IMR-90 (cell line): ENCODE results near the gene DUSP2. TPM values are rescaled to one million over a fixed set of nuclear protein-coding genes. Genes with fewer than 3 reads are reported as not detected.

Experiments used
- ATAC-seq: fragments of 200-7000 bp; cut with Tn5 transposase; 2 replicates; pipeline ENCODE4 v1.9.1; 2020; ENCODE audit warnings: low read depth, mild to moderate bottlenecking, moderate library complexity
- BruUV-seq: library from RNA; stranded (reverse); fragments of 400-500 nt; replicated peaks from 2 replicates; lab custom pipeline; 2021; lab: Mats Ljungman, UMichigan
- CTCF ChIA-PET: fragments of 300-600 bp; formaldehyde crosslinking; extraction: SDS; loops from one replicate; lab custom pipeline; 2021; ENCODE audit warnings: antibody characterized with exemption; lab: Yijun Ruan, JAX
- POLR2A ChIA-PET: fragments of 300-600 bp; sonication (Branson Sonifier 250); formaldehyde crosslinking; loops from one replicate; lab custom pipeline; 2022; ENCODE audit warnings: antibody characterized with exemption; ENCODE audit not compliant: unreplicated experiment; lab: Charles Lee
- DNase-seq: peaks from one replicate; pipeline ENCODE4 v3.0.0; 2013
- H2AFZ ChIP-seq: replicated peaks from 2 replicates; pipeline ENCODE3; 2013; ENCODE audit warnings: low read length, mild to moderate bottlenecking; ENCODE audit not compliant: poor library complexity
- H2AK5ac ChIP-seq: 2 replicates; pipeline ENCODE4 v1.6.1; 2013; ENCODE audit warnings: low read depth, low read length, inconsistent platforms
- H2AK9ac ChIP-seq: replicated peaks from 2 replicates; pipeline ENCODE3; 2013; ENCODE audit warnings: mild to moderate bottlenecking, low read depth, low read length, moderate library complexity; ENCODE audit not compliant: poor library complexity
- H2BK120ac ChIP-seq: 2 replicates; pipeline ENCODE4 v1.6.1; 2013; ENCODE audit warnings: low read depth, low read length, inconsistent platforms
- H2BK15ac ChIP-seq: 3 replicates; pipeline ENCODE4 v1.6.1; 2013; ENCODE audit warnings: low read depth, low read length, inconsistent platforms
- H2BK20ac ChIP-seq: 2 replicates; pipeline ENCODE4 v1.6.1; 2013; ENCODE audit warnings: low read depth, mild to moderate bottlenecking, inconsistent platforms, low read length, moderate library complexity
- H2BK5ac ChIP-seq: 2 replicates; pipeline ENCODE4 v1.6.1; 2013; ENCODE audit warnings: mild to moderate bottlenecking, low read depth, low read length, inconsistent platforms; ENCODE audit not compliant: poor library complexity, severe bottlenecking
- H3K14ac ChIP-seq: replicated peaks from 2 replicates; pipeline ENCODE4 v1.6.1; 2013; ENCODE audit warnings: low read depth, low read length, inconsistent platforms
- H3K18ac ChIP-seq: 2 replicates; pipeline ENCODE4 v1.6.1; 2013; ENCODE audit warnings: low read depth, low read length, control low read depth
- H3K23ac ChIP-seq: 2 replicates; pipeline ENCODE4 v1.6.1; 2013; ENCODE audit warnings: low read depth, low read length, inconsistent platforms
- H3K27ac ChIP-seq: 2 replicates; pipeline ENCODE4 v1.5.1; 2013; ENCODE audit warnings: mild to moderate bottlenecking, control low read depth, low read length; ENCODE audit not compliant: insufficient read depth
- H3K27me3 ChIP-seq: 2 replicates; pipeline ENCODE4 v1.6.1; 2013; ENCODE audit warnings: low read length; ENCODE audit not compliant: control insufficient read depth, insufficient read depth
- H3K36me3 ChIP-seq: 2 replicates; pipeline ENCODE4 v1.6.1; 2013; ENCODE audit warnings: low read length, mixed read lengths; ENCODE audit not compliant: control insufficient read depth, insufficient read depth
- H3K4ac ChIP-seq: 2 replicates; pipeline ENCODE4 v1.6.1; 2013; ENCODE audit warnings: low read depth, low read length, inconsistent platforms
- H3K4me1 ChIP-seq: 2 replicates; pipeline ENCODE4 v1.6.1; 2013; ENCODE audit warnings: low read length, mixed read lengths; ENCODE audit not compliant: control insufficient read depth, insufficient read depth
- H3K4me2 ChIP-seq: 2 replicates; pipeline ENCODE4 v1.6.1; 2013; ENCODE audit warnings: low read depth, mild to moderate bottlenecking, control low read depth, low read length, moderate library complexity
- H3K4me3 ChIP-seq: 2 replicates; pipeline ENCODE4 v1.5.1; 2013; ENCODE audit warnings: low read depth, mild to moderate bottlenecking, control low read depth, low read length, moderate library complexity; ENCODE audit not compliant: insufficient read depth
- H3K56ac ChIP-seq: 2 replicates; pipeline ENCODE4 v1.6.1; 2013; ENCODE audit warnings: low read length, inconsistent platforms; ENCODE audit not compliant: insufficient read depth; ENCODE audit errors: extremely low read depth
- H3K79me1 ChIP-seq, 2 experiments: 2 replicates each; pipeline ENCODE4 v1.6.1; 2013; ENCODE audit warnings: low read length in 2 of 2, inconsistent platforms in 1 of 2, low read depth in 1 of 2
- H3K9ac ChIP-seq: 2 replicates; pipeline ENCODE4 v1.6.1; 2013; ENCODE audit warnings: low read depth, low read length, control low read depth
- H3K9me1 ChIP-seq: 2 replicates; pipeline ENCODE4 v1.6.1; 2013; ENCODE audit warnings: low read length, inconsistent platforms; ENCODE audit not compliant: insufficient read depth
- H3K9me3 ChIP-seq: 2 replicates; pipeline ENCODE4 v1.6.1; 2013; ENCODE audit warnings: low read length; ENCODE audit not compliant: control insufficient read depth, insufficient read depth
- H4K20me1 ChIP-seq: 2 replicates; pipeline ENCODE4 v1.6.1; 2013; ENCODE audit warnings: low read length, inconsistent platforms; ENCODE audit not compliant: insufficient read depth
- H4K5ac ChIP-seq: 2 replicates; pipeline ENCODE4 v1.6.1; 2013; ENCODE audit warnings: mild to moderate bottlenecking, low read depth, low read length, control low read depth
- H4K8ac ChIP-seq, 2 experiments: 2 replicates each; pipeline ENCODE4 v1.6.1; 2013; ENCODE audit warnings: low read depth in 2 of 2, low read length in 2 of 2, control low read depth in 1 of 2, inconsistent platforms in 1 of 2
- H4K91ac ChIP-seq: 2 replicates; pipeline ENCODE4 v1.6.1; 2013; ENCODE audit warnings: low read depth, low read length, inconsistent platforms; ENCODE audit not compliant: insufficient read depth
- MAZ ChIP-seq: IDR thresholded peaks from 2 replicates; pipeline ENCODE4 v1.6.1; 2012; ENCODE audit warnings: low read depth, mild to moderate bottlenecking, low read length, improper control_type of control experiment, moderate library complexity, borderline replicate concordance
- MXI1 ChIP-seq: IDR thresholded peaks from 2 replicates; pipeline ENCODE4 v1.6.1; 2012; ENCODE audit warnings: low read depth, mild to moderate bottlenecking, low read length, moderate library complexity, borderline replicate concordance
- POLR2A ChIP-seq: IDR thresholded peaks from 2 replicates; pipeline ENCODE4 v1.6.1; 2012; ENCODE audit warnings: mild to moderate bottlenecking, low read depth, low read length
- SMC3 ChIP-seq: fragments of 150-350 bp; IDR thresholded peaks from 2 replicates; pipeline ENCODE4 v1.6.1; 2016; ENCODE audit warnings: low read depth, mild to moderate bottlenecking, antibody characterized with exemption, low read length, moderate library complexity
- WGBS, 2 experiments: methylation state at CpG; one replicate each; pipeline versions ENCODE4 v1.1.5 to v1.1.7; 2013; ENCODE audit warnings: missing lambda C conversion rate in 2 of 2; ENCODE audit not compliant: insufficient read length in 1 of 2; ENCODE audit errors: extremely low coverage in 2 of 2; 5-methylcytosine and 5-hydroxymethylcytosine counted together
- dilution Hi-C: fragments of 300-500 bp; cut with HindIII; formaldehyde crosslinking; loops from one replicate; pipeline ENCODE4 v1.14.3; 2018; ENCODE audit warnings: low sequenced_read_pairs; ENCODE audit not compliant: unreplicated experiment
- in situ Hi-C: fragments of 300-500 bp; cut with MboI; formaldehyde crosslinking; loops from 3 replicates; pipeline ENCODE4 v1.14.3; 2019; ENCODE audit warnings: low sequenced_read_pairs, inconsistent platforms, mixed read lengths
- intact Hi-C: fragments of 100-400 bp; cut with micrococcal nuclease; formaldehyde crosslinking; loops from 2 replicates; pipeline ENCODE4 v1.10.0; 2022
- polyA plus RNA-seq, 3 experiments: library from polyadenylated mRNA; depleted of rRNA; stranded (reverse); fragments of >200 nt; gene quantifications; 2 replicates each; pipeline ENCODE4 v1.2.3, GENCODE V29; 2012; ENCODE audit warnings: low replicate concordance in 1 of 3
- total RNA-seq: library from RNA; depleted of rRNA; stranded (reverse); fragments of >200 nt; gene quantifications from 2 replicates; pipeline ENCODE4 v1.2.3, GENCODE V29; 2012

Gene DUSP2
- total and polyA plus RNA-seq, 2 of the 4 experiments (the other 2 are of a cell fraction) = 1.8 to 3.8 TPM

GRCh38 chr2:96146881-96147592, 1.8 kb upstream of the DUSP2 start:
- H3K9me1 ChIP-seq = no peaks in the 10 kb centered on the region
- peaks cover 0 to 4% of the 10 kb centered on the region in 2 experiments; a peak in 1 of 4 replicates for H3K79me1 ChIP-seq
- in situ Hi-C loops (no loop called here), intact Hi-C loops (loop anchor here (5.0 kb wide), 1 partner anchor 60 kb away; the partner anchor contains the start of gene STARD7), dilution Hi-C loops (no loop called here)
- no peaks in the 10 kb centered on the region; the same call in 1 of the 2 replicates for H4K20me1 ChIP-seq
- no peak for ATAC-seq
- H3K9me3 ChIP-seq = no peaks in the 10 kb centered on the region
- peaks cover 5% of the 10 kb centered on the region; the same call in 1 of the 2 replicates for H3K4me1 ChIP-seq
- no peak overlapping the region for H2AK5ac ChIP-seq
- H3K27me3 ChIP-seq = no peaks in the 10 kb centered on the region
- no peak overlapping the region for H3K4ac ChIP-seq
- no peak overlapping the region for H2BK20ac ChIP-seq
- no peak overlapping the region for H3K18ac ChIP-seq
- no peak overlapping the region for H3K4me3 ChIP-seq
- no TSS peak for BruUV-seq
- ChIA-PET CTCF (interaction anchor here (1.5 kb wide), 1 partner anchor 27 kb away, joined by 4 read pairs; no protein-coding TSS in a partner anchor), POLR2A (no interaction called here)
- H3K23ac ChIP-seq = no peak overlapping the region
- H3K4me2 ChIP-seq = no peak overlapping the region
- H4K91ac ChIP-seq = no peak overlapping the region
- H2BK15ac ChIP-seq = no peak overlapping the region
- no peaks in the 10 kb centered on the region for H3K36me3 ChIP-seq
- H3K9ac ChIP-seq = no peak overlapping the region
- no peak overlapping the region for H2AK9ac ChIP-seq
- TF ChIP-seq MAZ = no peak
- TF ChIP-seq SMC3 = no peak
- TF ChIP-seq POLR2A = no peak
- TF ChIP-seq MXI1 = no peak
- no peak overlapping the region for H3K56ac ChIP-seq
- no peak overlapping the region for H4K8ac ChIP-seq
- DNase-seq = no peak
- no peak overlapping the region for H2BK5ac ChIP-seq
- no peak overlapping the region for H2BK120ac ChIP-seq
- no peak overlapping the region for H4K5ac ChIP-seq
- no peak overlapping the region for H3K14ac ChIP-seq
- 77% methylated on average over 7 of the region's 9 CpGs; no CpG with 5 or more reads in 1 of the 2 experiments for WGBS, 2 experiments
- H3K27ac ChIP-seq = no peak overlapping the region
- no peak overlapping the region for H2AFZ ChIP-seq
